Breast epithelium (tissue), 3 donors: Measurements from ENCODE around the gene ANKRD36C.
"Not testable (repeated sequence)": the region's sequence is repeated elsewhere in the genome, so short reads cannot be mapped to it uniquely, and the experiment has no call there.

Experiments
- POLR2A ChIP-seq: fragments of 450-650 bp; IDR thresholded peaks from one replicate; pipeline ENCODE4 v1.6.1; 2016; ENCODE audit warnings: antibody characterized with exemption, mild to moderate bottlenecking, moderate library complexity
- TF ChIP-seq, protein P1 (sequence below), 3 donors: fragments of 450-650 bp; IDR thresholded peaks; one replicate each; pipeline ENCODE4 v1.5.1; 2016 to 2017; ENCODE audit warnings: antibody characterized with exemption in 3 of 3, mild to moderate bottlenecking in 3 of 3, moderate library complexity in 3 of 3

DNA sequence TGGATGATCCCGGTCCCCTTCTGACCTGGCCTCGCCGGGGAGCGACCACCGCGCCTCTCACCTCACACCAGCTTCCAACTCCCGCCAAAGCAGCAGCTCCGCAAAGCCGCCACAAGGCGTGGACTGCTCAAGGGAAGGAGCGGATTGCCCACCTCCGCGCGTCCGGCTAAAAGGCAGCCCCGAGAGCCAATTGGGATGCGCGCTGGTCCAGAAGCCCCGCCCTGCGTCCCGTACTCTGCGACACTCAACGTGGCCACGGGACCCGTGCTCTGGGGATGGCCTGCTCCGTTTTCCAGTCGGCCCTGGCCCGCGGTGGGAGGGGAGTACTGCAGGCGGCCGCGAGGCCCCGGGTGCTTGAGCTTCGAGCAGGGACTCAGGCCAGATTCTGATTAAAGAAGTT, 43.2 kb upstream of the ANKRD36C start, which contains the start of gene GPAT2:
- TF ChIP-seq POLR2A: not testable (repeated sequence)
- TF ChIP-seq, protein P1, sequence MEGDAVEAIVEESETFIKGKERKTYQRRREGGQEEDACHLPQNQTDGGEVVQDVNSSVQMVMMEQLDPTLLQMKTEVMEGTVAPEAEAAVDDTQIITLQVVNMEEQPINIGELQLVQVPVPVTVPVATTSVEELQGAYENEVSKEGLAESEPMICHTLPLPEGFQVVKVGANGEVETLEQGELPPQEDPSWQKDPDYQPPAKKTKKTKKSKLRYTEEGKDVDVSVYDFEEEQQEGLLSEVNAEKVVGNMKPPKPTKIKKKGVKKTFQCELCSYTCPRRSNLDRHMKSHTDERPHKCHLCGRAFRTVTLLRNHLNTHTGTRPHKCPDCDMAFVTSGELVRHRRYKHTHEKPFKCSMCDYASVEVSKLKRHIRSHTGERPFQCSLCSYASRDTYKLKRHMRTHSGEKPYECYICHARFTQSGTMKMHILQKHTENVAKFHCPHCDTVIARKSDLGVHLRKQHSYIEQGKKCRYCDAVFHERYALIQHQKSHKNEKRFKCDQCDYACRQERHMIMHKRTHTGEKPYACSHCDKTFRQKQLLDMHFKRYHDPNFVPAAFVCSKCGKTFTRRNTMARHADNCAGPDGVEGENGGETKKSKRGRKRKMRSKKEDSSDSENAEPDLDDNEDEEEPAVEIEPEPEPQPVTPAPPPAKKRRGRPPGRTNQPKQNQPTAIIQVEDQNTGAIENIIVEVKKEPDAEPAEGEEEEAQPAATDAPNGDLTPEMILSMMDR (IDR thresholded peaks at IDR 0.05): not testable (repeated sequence)
